Measurements from ENCODE around the gene P2RY8.

Gene P2RY8

DNA sequence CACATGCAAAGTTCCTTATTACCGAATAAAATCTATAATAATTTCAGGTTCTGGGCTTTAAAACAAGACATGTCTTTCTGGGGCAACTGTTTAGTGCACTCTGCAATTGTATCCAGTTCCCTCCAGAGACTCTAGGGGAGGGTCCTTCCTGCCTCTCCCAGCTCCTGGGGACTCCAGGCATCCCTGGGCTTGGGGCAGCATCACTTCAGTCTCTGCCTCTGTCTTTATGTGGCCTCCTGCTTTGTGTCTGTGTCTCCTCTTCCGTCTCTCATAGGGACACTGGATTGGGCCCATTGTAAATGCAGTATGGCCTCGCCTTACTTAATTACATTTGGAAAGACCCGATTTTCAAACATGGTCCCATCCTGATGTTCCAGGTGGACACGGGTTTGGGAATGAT lies 73.4 kb downstream of the P2RY8 start:
- TF ChIP-seq CTCF (IDR thresholded peaks at IDR 0.05; ENCODE audit: borderline replicate concordance, control extremely low read depth, extremely low read depth, insufficient read depth, missing control alignments), result no peak
- no peak for DNase-seq (ENCODE audit: low spot score)
- in situ Hi-C loops (cut with MboI; ENCODE audit: low sequenced_read_pairs, unreplicated experiment), result loop anchor here (10.0 kb wide), 1 partner anchor 61 kb away; no protein-coding TSS in a partner anchor

DNA sequence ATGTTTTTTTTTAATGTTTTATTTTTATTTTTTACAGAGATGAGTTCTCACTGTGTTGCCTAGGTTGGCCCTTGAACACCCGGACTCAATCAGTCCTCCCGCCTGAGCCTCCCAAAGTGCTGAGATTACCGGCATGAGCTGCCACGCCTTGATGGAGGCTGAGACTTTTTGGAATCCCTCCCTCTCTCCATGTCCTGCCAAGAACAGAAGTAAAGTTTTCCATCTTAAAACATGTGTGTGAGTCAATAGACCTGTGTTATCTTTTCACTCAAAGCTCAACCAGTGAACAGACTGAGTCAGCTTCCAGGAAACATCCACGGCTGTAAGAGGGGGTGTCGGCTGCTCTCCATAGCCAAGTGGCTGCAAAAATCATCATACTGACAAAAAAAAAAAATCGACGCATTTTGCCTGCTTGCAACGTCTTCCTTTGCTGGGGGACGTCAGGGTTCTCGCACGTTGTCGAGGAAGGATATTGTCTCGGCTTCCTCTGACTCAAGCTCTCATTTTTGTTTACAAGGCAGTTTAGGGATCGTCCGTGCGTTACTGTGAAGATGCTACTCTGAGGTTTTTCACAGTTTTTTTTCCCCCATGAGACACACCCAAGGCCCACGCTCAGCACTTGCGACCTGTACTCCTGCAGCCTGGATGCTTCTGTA lies 74.3 kb downstream of the P2RY8 start:
- in situ Hi-C loops (cut with MboI; ENCODE audit: low sequenced_read_pairs, unreplicated experiment), result loop anchor here (10.0 kb wide), 1 partner anchor 62 kb away; no protein-coding TSS in a partner anchor
- TF ChIP-seq CTCF (IDR thresholded peaks at IDR 0.05; ENCODE audit: borderline replicate concordance, control extremely low read depth, extremely low read depth, insufficient read depth, missing control alignments), result no peak
- DNase-seq (ENCODE audit: low spot score), result no peak

DNA sequence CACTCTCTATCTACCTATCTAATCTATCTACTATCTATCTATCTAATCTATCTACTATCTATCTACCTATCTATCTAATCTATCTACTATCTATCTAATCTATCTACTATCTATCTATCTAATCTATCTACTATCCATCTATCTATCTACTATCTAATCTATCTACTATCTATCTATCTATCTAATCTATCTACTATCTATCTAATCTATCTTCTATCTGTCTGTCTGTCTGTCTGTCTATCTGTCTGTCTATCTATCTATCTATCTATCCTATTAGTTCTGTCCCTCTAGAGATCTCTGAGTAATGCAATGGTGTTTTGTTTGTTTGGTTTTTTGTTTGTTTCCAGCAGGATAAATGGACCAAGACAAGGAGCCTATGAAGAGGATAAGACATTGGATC lies 74.9 kb downstream of the P2RY8 start:
- TF ChIP-seq CTCF (IDR thresholded peaks at IDR 0.05; ENCODE audit: borderline replicate concordance, control extremely low read depth, extremely low read depth, insufficient read depth, missing control alignments), result no peak
- DNase-seq (ENCODE audit: low spot score), result no peak
- in situ Hi-C loops (cut with MboI; ENCODE audit: low sequenced_read_pairs, unreplicated experiment), result loop anchor here (10.0 kb wide), 1 partner anchor 63 kb away; no protein-coding TSS in a partner anchor

DNA sequence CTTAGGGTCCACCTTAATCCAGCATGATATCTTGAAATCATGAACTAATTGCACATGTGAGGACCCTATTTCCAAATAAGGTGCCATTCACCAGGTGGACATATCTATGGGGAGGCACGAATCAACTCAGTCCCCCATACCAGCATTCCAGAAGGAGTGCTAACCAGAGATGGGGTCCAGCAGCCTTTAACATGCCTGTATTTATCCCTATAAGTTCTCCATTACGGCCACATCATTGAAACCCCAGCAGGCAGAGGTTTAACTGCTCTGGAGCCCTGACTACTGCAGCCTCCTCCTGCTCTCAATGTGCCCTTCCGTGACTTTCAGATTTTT lies 81.1 kb downstream of the P2RY8 start:
- in situ Hi-C loops (cut with MboI; ENCODE audit: low sequenced_read_pairs, unreplicated experiment), result no loop called here
- DNase-seq (ENCODE audit: low spot score), result no peak
- no peak for TF ChIP-seq CTCF (IDR thresholded peaks at IDR 0.05; ENCODE audit: borderline replicate concordance, control extremely low read depth, extremely low read depth, insufficient read depth, missing control alignments)

- in situ Hi-C loops (cut with MboI; ENCODE audit: low sequenced_read_pairs, unreplicated experiment), result no loop called here
- peak; percentile 86 for DNase-seq (ENCODE audit: low spot score)
- peak; percentile 95 for TF ChIP-seq CTCF (IDR thresholded peaks at IDR 0.05; ENCODE audit: borderline replicate concordance, control extremely low read depth, extremely low read depth, insufficient read depth, missing control alignments)
These were observed 82.8 kb downstream of the P2RY8 start for GRCh38 chrX:1453951-1454785.

- in situ Hi-C loops (cut with MboI; ENCODE audit: low sequenced_read_pairs, unreplicated experiment), result no loop called here
- no peak for TF ChIP-seq CTCF (IDR thresholded peaks at IDR 0.05; ENCODE audit: borderline replicate concordance, control extremely low read depth, extremely low read depth, insufficient read depth, missing control alignments)
These were observed 83.6 kb downstream of the P2RY8 start for GRCh38 chrX:1453395-1453783.

More at GRCh38 chrX:1453395-1453783, 83.6 kb downstream of the P2RY8 start:
- DNase-seq (ENCODE audit: low spot score), result no peak
